GM23338 (cell line): Measurements from ENCODE around the gene LRBA. TPM values are rescaled to one million over a fixed set of nuclear protein-coding genes. Genes with fewer than 3 reads are reported as not detected.

ENCODE experiments used
- ATAC-seq: fragments of 200-7000 bp; cut with Tn5 transposase; 3 replicates; pipeline ENCODE4 v1.9.1; 2020
- DNase-seq: peaks from one replicate; pipeline ENCODE4 v3.0.0-alpha.2; 2015; ENCODE audit warnings: low spot score
- H2AFZ ChIP-seq: fragments of 200-600 bp; sonication (generic); 2 replicates; pipeline ENCODE4 v1.8.0; 2016; ENCODE audit warnings: antibody characterized with exemption, mild to moderate bottlenecking, moderate library complexity
- H3F3A ChIP-seq: fragments of 200-600 bp; sonication (generic); replicated peaks from 2 replicates; pipeline ENCODE4 v1.8.0; 2017; ENCODE audit warnings: antibody characterized with exemption, mixed run types, low read depth
- H3K27ac ChIP-seq: fragments of 200-600 bp; sonication (generic); 2 replicates; pipeline ENCODE4 v1.6.1; 2016; ENCODE audit warnings: low read depth
- H3K27me3 ChIP-seq: fragments of 200-600 bp; sonication (generic); 2 replicates; pipeline ENCODE4 v1.8.0; 2016; ENCODE audit warnings: mild to moderate bottlenecking, mixed run types, moderate library complexity; ENCODE audit not compliant: insufficient read depth
- H3K36me3 ChIP-seq: fragments of 200-600 bp; sonication (generic); 2 replicates; pipeline ENCODE4 v1.8.0; 2016; ENCODE audit warnings: mild to moderate bottlenecking; ENCODE audit not compliant: insufficient read depth
- H3K4me1 ChIP-seq: fragments of 200-600 bp; sonication (generic); 2 replicates; pipeline ENCODE4 v1.8.0; 2016; ENCODE audit warnings: mild to moderate bottlenecking, moderate library complexity; ENCODE audit not compliant: insufficient read depth
- H3K4me2 ChIP-seq: fragments of 200-600 bp; sonication (generic); 2 replicates; pipeline ENCODE4 v1.7.1; 2017; ENCODE audit warnings: mixed run types
- H3K4me3 ChIP-seq: fragments of 200-600 bp; sonication (generic); 2 replicates; pipeline ENCODE4 v1.6.1; 2016; ENCODE audit warnings: mixed run types
- H3K79me2 ChIP-seq: fragments of 200-600 bp; sonication (generic); replicated peaks from 2 replicates; pipeline ENCODE4 v1.8.0; 2017; ENCODE audit warnings: mild to moderate bottlenecking; ENCODE audit not compliant: insufficient read depth
- H3K9me2 ChIP-seq: fragments of 200-600 bp; sonication (generic); 2 replicates; pipeline ENCODE4 v1.8.0; 2017; ENCODE audit not compliant: insufficient read depth
- H4K20me1 ChIP-seq: fragments of 200-600 bp; sonication (generic); replicated peaks from 2 replicates; pipeline ENCODE4 v1.8.0; 2017; ENCODE audit warnings: mild to moderate bottlenecking; ENCODE audit not compliant: insufficient read depth
- H3K27ac Mint-ChIP-seq: 2 replicates; pipeline ENCODE4 v1.8.0; 2020; ENCODE audit warnings: inconsistent platforms, mild to moderate bottlenecking, moderate library complexity, mixed read lengths
- H3K27me3 Mint-ChIP-seq: 3 replicates; pipeline ENCODE4 v1.8.0; 2022; ENCODE audit warnings: low read depth, mild to moderate bottlenecking, moderate library complexity, mixed read lengths, inconsistent platforms; ENCODE audit not compliant: insufficient read depth, poor library complexity
- H3K36me3 Mint-ChIP-seq: 3 replicates; pipeline ENCODE4 v1.8.0; 2021; ENCODE audit warnings: low read depth, mild to moderate bottlenecking, inconsistent platforms, moderate library complexity, mixed read lengths
- H3K4me1 Mint-ChIP-seq: 3 replicates; pipeline ENCODE4 v1.8.0; 2020; ENCODE audit warnings: mild to moderate bottlenecking, inconsistent platforms, mixed read lengths
- H3K4me3 Mint-ChIP-seq: 3 replicates; pipeline ENCODE4 v1.8.0; 2021; ENCODE audit warnings: moderate library complexity, mild to moderate bottlenecking, inconsistent platforms, mixed read lengths
- H3K9me3 Mint-ChIP-seq: 3 replicates; pipeline ENCODE4 v1.8.0; 2020; ENCODE audit warnings: moderate library complexity, mild to moderate bottlenecking, inconsistent platforms, mixed read lengths
- CTCF ChIP-seq, 2 experiments: fragments of 200-600 bp in 1 of 2; sonication (generic) in 1 of 2; conservative IDR thresholded peaks; 2 replicates each; pipeline versions ENCODE4 v1.5.1 to v1.6.1; 2016 to 2017; ENCODE audit warnings: antibody characterized with exemption in 2 of 2, low read depth in 2 of 2, mild to moderate bottlenecking in 2 of 2, moderate library complexity in 1 of 2
- EZH2 ChIP-seq: fragments of 200-600 bp; sonication (generic); IDR thresholded peaks from one replicate; pipeline ENCODE4 v1.8.0; 2017; ENCODE audit warnings: antibody characterized with exemption, mild to moderate bottlenecking, low read depth; ENCODE audit not compliant: unreplicated experiment
- JUNB ChIP-seq: IDR thresholded peaks from one replicate; pipeline ENCODE4 v1.6.1; 2016; ENCODE audit warnings: antibody characterized with exemption; ENCODE audit not compliant: unreplicated experiment
- STAT1 ChIP-seq: IDR thresholded peaks from one replicate; pipeline ENCODE4 v1.6.1; 2016; ENCODE audit warnings: antibody characterized with exemption; ENCODE audit not compliant: unreplicated experiment
- ZNF114 ChIP-seq: fragments of 250-450 bp; sonication (Bioruptor Pico); IDR thresholded peaks from 2 replicates; pipeline ENCODE4 v1.5.0; 2020; ENCODE audit warnings: mild to moderate bottlenecking, moderate library complexity
- ZNF462 ChIP-seq: fragments of 250-450 bp; sonication (Bioruptor Pico); IDR thresholded peaks from 2 replicates; pipeline ENCODE4 v1.5.0; 2020; ENCODE audit warnings: mild to moderate bottlenecking, moderate library complexity
- polyA plus RNA-seq: library from polyadenylated mRNA; unstranded; fragments of >200 nt; fragmentation: Nextera tagmentation; extraction: Ambion mirVana; gene quantifications from 2 replicates; pipeline ENCODE4 v1.2.1, GENCODE V29; 2016
- total RNA-seq: library from RNA; depleted of rRNA; stranded (reverse); fragments of >200 nt; shearing (Covaris generic); gene quantifications from 2 replicates; pipeline ENCODE4 v1.2.3, GENCODE V29; 2014
- TF ChIP-seq, protein P1 (sequence below): IDR thresholded peaks from one replicate; pipeline ENCODE4 v1.6.1; 2018; ENCODE audit warnings: antibody characterized with exemption; ENCODE audit not compliant: unreplicated experiment

Gene LRBA
- total and polyA plus RNA-seq, 2 experiments from 2014 or later, result 23.3 to 126 TPM

DNA sequence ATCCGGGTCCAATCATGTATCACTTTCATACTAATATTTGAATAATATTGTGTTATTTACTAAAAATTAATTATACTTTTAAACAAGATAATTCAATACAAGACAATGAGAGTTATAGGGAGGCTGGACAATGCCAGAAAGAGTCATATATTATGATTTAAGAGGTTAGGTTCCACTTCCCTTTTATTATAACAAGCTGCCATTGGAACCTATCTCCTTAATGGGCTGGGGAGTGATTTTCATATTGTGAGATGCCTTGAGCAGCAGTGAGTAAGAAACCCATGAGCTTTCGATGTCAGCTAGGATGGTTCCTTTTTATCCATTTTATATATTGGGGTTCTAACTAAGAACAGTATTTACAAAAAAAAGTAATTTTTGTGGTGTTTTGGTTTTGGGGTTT, 341.3 kb downstream of the LRBA start (continued):
- TF ChIP-seq ZNF462 (CRISPR knock-in tag) (no peak), STAT1 (no peak), JUNB (no peak), ZNF114 (CRISPR knock-in tag) (no peak), EZH2 (no peak)
- TF ChIP-seq, protein P1, sequence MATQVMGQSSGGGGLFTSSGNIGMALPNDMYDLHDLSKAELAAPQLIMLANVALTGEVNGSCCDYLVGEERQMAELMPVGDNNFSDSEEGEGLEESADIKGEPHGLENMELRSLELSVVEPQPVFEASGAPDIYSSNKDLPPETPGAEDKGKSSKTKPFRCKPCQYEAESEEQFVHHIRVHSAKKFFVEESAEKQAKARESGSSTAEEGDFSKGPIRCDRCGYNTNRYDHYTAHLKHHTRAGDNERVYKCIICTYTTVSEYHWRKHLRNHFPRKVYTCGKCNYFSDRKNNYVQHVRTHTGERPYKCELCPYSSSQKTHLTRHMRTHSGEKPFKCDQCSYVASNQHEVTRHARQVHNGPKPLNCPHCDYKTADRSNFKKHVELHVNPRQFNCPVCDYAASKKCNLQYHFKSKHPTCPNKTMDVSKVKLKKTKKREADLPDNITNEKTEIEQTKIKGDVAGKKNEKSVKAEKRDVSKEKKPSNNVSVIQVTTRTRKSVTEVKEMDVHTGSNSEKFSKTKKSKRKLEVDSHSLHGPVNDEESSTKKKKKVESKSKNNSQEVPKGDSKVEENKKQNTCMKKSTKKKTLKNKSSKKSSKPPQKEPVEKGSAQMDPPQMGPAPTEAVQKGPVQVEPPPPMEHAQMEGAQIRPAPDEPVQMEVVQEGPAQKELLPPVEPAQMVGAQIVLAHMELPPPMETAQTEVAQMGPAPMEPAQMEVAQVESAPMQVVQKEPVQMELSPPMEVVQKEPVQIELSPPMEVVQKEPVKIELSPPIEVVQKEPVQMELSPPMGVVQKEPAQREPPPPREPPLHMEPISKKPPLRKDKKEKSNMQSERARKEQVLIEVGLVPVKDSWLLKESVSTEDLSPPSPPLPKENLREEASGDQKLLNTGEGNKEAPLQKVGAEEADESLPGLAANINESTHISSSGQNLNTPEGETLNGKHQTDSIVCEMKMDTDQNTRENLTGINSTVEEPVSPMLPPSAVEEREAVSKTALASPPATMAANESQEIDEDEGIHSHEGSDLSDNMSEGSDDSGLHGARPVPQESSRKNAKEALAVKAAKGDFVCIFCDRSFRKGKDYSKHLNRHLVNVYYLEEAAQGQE, result no peak

GRCh38 chr4:150668824-150669223, 346.3 kb downstream of the LRBA start:
- ATAC-seq (peak; percentile 65), DNase-seq (peak; percentile 20)
- H3K27me3 ChIP-seq, result no peaks in the 10 kb centered on the region
- no peak overlapping the region for H3K4me2 ChIP-seq
- Mint-ChIP-seq H3K27me3 (no peaks in the 10 kb centered on the region), H3K27ac (no peak overlapping the region), H3K9me3 (no peaks in the 10 kb centered on the region), H3K4me1 (no peaks in the 10 kb centered on the region; the same call in 2 of the 3 replicates), H3K4me3 (no peak overlapping the region), H3K36me3 (no peaks in the 10 kb centered on the region)
- H4K20me1 ChIP-seq, result no peaks in the 10 kb centered on the region
- no peak overlapping the region for H3K27ac ChIP-seq
- no peak overlapping the region for H3K4me3 ChIP-seq
- no peaks in the 10 kb centered on the region for H3K4me1 ChIP-seq
- no peaks in the 10 kb centered on the region for H3F3A ChIP-seq
- no peak overlapping the region for H2AFZ ChIP-seq
- H3K9me2 ChIP-seq, result no peaks in the 10 kb centered on the region
- H3K79me2 ChIP-seq, result no peaks in the 10 kb centered on the region
- no peaks in the 10 kb centered on the region for H3K36me3 ChIP-seq
- TF ChIP-seq EZH2 (no peak), CTCF (conservative IDR thresholded peaks at IDR 0.05; ENCODE audit: low read depth in 2 of 2) (peak in 1 of 2 experiments; percentile 13; a peak in 1 of 4 replicates)
